Measurements from ENCODE around the gene ABHD2.
A peak's percentile ranks its signal among the peaks of the same experiment; 100 is the strongest.

The ABHD2 gene

DNA sequence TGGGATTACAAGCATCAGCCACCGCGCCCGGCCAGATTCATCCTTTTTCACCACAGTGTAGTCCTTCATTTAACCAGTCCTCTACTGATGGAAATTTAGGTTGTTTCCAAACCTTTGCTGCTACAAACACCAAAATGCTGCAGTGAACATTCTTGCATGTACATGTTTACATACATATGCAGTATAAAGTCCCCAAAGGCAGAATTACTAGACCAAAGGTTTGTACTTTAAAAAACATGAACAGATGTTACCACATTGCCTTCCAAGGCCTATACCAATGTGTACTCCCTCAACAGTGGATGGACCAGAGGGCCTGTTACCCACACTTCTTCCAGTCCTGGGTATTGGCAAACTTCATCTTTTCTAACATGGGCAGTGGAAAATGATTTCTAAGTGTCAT lies 82.1 kb downstream of the ABHD2 start:
- DNase-seq: no peak

- DNase-seq: peak; percentile 44
Observed at GRCh38 chr15:89171136-89172072, 83.1 kb downstream of the ABHD2 start.

DNA sequence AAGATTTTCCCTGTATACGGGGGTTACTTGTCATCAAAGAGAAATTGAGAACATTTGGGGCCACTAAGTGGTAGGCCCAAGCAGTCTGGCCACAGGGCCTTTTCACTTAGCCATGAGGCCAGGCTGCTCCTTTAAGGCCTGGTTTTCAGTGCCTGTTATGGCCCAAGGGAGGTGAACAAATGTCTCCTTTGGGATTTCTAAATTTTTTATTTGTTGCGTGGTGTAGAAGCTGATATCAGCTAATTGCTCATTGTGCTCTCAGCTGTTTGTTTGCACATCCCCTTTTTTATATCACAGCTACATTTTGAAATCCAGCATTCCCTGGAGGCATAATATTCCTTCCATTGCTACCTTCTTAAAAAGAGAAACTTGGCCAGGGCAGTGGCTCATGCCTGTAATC lies 84.7 kb downstream of the ABHD2 start:
- DNase-seq: no peak

- no peak for DNase-seq
Observed at GRCh38 chr15:89174476-89174875, 86.2 kb downstream of the ABHD2 start.

DNA sequence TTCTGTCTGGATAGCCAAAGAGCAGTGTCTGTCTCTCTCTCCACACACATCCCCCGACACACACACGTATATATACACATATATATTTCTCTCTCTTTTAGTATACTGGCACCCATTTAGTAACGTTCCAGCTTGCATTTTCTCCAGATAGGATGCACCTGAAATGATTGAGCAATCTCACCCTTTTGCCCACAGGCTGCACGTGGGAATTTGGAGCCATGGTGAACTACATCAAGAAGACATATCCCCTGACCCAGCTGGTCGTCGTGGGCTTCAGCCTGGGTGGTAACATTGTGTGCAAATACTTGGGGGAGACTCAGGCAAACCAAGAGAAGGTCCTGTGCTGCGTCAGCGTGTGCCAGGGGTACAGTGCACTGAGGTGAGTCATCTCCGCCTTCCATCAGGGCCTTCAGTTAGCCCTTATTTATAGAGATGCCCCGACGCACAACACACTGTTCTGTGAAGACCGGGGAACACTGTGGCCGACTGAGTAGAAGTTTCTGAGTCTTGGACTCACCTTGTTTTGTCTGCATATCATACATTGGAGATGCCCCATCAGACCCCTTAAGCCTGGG lies 87.4 kb downstream of the ABHD2 start:
- DNase-seq: no peak

GRCh38 chr15:89177116-89177515 lies 88.9 kb downstream of the ABHD2 start:
- DNase-seq: no peak

GRCh38 chr15:89177633-89178306 lies 89.5 kb downstream of the ABHD2 start:
- DNase-seq: peak; percentile 67

DNA sequence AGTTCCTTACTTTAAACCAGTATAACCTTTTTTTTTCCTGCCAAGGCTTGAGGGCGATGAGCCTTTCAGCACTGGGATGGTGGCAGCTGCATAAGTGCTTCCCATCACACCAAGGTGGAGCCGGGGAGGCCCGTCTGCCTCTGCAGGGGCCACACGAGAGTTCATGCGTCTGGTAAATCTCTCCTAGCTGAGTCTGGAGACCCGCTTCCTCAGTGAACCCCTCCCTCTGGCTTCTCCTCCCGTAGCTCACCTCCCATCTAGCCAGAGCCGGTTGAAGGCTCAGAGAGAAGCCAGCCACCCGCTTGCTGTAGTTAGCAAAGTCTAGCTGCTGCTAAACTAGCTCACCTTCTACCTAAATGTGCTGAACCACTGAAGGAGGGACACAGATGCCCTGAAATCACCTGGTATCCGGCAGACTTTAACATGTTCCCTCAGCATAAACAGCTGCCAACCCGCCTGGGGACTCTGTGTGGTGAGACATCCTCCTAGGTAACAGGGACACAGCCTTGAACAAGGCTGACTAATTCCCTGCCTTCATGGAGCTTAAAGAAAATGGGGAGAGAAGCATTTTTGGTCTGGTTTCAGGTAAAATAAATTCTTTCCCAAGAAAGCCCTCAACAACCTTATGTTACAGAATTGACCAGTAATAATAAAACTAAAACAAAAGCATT lies 90.2 kb downstream of the ABHD2 start:
- no peak for DNase-seq

- no peak for DNase-seq
Observed at GRCh38 chr15:89179966-89180875, 92.0 kb downstream of the ABHD2 start.

GRCh38 chr15:89184357-89184756 lies 96.1 kb downstream of the ABHD2 start:
- no peak for DNase-seq

- no peak for DNase-seq
Observed at GRCh38 chr15:89184886-89185526, 96.8 kb downstream of the ABHD2 start.

GRCh38 chr15:89186803-89187202 lies 98.5 kb downstream of the ABHD2 start:
- no peak for DNase-seq

DNA sequence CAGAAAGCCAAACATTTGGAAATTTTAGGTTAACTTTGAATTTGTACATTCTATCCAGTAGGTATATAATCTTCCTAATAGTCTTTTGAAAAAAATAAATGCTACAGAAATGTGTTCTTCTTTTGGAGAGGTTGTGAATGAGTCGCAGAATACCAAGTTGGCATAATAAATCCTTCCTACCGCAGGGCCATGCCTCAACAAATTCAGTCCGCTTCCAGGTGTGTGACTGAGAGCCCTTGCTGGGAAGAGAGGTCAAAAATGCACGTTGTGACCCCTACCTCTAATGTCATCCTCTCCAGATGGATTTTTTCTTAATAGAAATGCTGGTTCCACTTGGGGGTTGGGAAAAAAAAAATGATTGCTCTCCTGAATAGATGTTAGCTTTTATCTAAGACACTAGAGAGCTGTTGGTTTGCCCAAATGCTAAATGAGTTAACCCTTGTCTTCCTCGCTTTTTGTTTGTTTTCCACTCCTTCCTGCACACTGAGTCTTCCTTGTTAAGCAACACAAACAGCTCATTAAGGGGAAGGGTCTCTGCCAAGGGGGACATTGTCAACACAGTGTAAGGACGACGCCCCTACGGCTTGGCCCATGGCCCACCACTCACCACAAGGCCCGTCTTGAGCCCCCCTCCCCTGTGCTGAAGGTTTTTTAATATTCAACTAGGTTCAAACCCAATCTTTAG lies 99.2 kb downstream of the ABHD2 start:
- DNase-seq: no peak

GRCh38 chr15:89187986-89188514 lies 99.8 kb downstream of the ABHD2 start:
- no peak for DNase-seq

DNA sequence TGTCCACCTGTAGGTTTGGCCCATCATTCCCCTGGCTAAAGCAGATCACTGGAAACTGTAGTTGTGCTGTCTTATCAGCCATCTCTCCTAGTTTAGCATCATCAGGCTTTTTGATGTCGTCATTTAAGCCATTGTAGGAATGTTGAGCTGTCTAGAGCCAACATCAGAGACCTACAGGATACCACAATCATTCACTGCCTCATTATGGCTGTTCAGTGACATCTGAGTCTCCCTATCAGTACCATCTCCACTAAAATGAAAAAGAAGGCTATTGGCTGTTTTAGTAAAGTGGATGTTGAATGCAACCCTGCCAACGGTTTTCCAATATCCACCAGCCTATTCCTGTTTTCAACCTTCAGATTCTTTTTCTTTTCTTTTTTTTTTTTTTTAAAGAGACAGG lies 103.9 kb downstream of the ABHD2 start:
- DNase-seq: no peak

GRCh38 chr15:89192766-89193165 lies 104.5 kb downstream of the ABHD2 start:
- DNase-seq: no peak

- no peak for DNase-seq
Observed at GRCh38 chr15:89194608-89195007, 106.4 kb downstream of the ABHD2 start.

DNA sequence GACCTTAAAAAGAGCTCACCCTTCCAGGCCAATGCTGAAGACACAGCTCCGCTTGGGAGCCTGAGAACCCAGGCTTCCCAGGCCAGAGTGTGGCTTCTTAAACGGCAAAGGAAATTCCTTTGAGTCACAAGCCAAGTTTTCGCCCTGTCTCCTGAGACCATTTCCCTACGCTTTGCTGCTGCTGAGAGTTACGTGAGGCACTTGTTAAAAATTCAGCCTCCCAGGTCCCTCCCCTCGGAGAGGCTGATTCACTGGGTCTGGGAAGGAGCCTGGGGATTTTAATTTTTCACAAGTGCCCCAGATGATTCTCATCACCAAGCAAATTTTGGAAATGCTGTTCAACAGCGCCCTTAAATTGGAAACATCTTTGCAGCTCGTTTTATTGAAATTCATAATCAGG lies 107.6 kb downstream of the ABHD2 start:
- DNase-seq: no peak

- no peak for DNase-seq
Observed at GRCh38 chr15:89196241-89196640, 108.0 kb downstream of the ABHD2 start.

- DNase-seq: no peak
Observed at GRCh38 chr15:89196994-89197393, 108.7 kb downstream of the ABHD2 start.

DNA sequence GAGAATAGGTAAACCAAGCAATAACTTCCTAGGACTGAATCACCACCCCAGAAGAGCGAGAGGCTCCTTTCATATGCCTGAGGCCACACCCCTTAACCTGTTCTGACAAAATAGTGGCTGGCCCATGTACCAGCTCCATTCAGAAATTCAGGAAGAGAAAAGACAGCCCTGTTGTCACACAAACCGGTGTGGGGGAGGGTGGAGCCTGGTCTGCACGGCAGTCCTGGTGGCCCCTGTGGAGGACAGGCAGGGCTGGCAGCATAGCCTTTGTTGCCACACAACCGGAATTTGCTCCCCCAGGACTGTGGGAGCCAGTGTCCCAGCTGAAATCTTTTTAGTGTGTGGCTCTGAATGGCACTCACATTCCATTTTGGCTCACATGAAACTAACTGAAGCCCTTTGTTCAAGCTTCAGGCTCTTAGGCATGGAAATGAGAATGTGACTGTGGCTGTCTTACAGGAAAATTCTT lies 109.3 kb downstream of the ABHD2 start:
- no peak for DNase-seq
